ENCODE measurements around the gene SYNCRIP.
"Not testable (repeated sequence)": the region's sequence is repeated elsewhere in the genome, so short reads cannot be mapped to it uniquely, and the experiment has no call there.

The SYNCRIP gene

GRCh38 chr6:85593438-85594196 lies 49.1 kb downstream of the SYNCRIP start, which contains the start of gene SNX14:
Gene SNX14 (minus strand): TSS chr6:85593858. CDS start chr6:85593718, 140 bp downstream.
- DNase-seq, result peak; percentile 83

GRCh38 chr6:85592033-85592432 lies 50.7 kb downstream of the SYNCRIP start:
- DNase-seq, result no peak

GRCh38 chr6:85591207-85591606 lies 51.5 kb downstream of the SYNCRIP start:
- DNase-seq, result no peak

GRCh38 chr6:85585741-85586140 lies 56.9 kb downstream of the SYNCRIP start:
- DNase-seq, result no peak

GRCh38 chr6:85582832-85583231 lies 59.9 kb downstream of the SYNCRIP start:
- not testable (repeated sequence) for DNase-seq

GRCh38 chr6:85581572-85581971 lies 61.1 kb downstream of the SYNCRIP start:
- no peak for DNase-seq

- DNase-seq, result no peak
Measured at GRCh38 chr6:85580878-85581267, 61.8 kb downstream of the SYNCRIP start.

- DNase-seq, result no peak
Measured at GRCh38 chr6:85580118-85580877, 62.4 kb downstream of the SYNCRIP start.

- no peak for DNase-seq
Measured at GRCh38 chr6:85579581-85579980, 63.1 kb downstream of the SYNCRIP start.

- no peak for DNase-seq
Measured at GRCh38 chr6:85576476-85576875, 66.2 kb downstream of the SYNCRIP start.

- DNase-seq, result no peak
Measured at GRCh38 chr6:85574932-85575598, 67.6 kb downstream of the SYNCRIP start.

GRCh38 chr6:85569323-85569722 lies 73.4 kb downstream of the SYNCRIP start:
- no peak for DNase-seq

- DNase-seq, result no peak
Measured at GRCh38 chr6:85568411-85568810, 74.3 kb downstream of the SYNCRIP start.

GRCh38 chr6:85565736-85566135 lies 77.0 kb downstream of the SYNCRIP start:
- no peak for DNase-seq

- not testable (repeated sequence) for DNase-seq
Measured at GRCh38 chr6:85564223-85564622, 78.5 kb downstream of the SYNCRIP start.
